GM10266 (cell line): ENCODE measurements around the gene MRPL46.

Experiments
- DNase-seq: peaks from one replicate; pipeline ENCODE4 v3.0.0; 2012; ENCODE audit errors: extremely low spot score
- TF ChIP-seq, protein P1 (sequence below): IDR thresholded peaks from 2 replicates; pipeline ENCODE4 v1.5.1; 2012; ENCODE audit warnings: mild to moderate bottlenecking, low read depth; ENCODE audit not compliant: control insufficient read depth, insufficient read depth; ENCODE audit errors: missing control alignments

The MRPL46 gene

DNA sequence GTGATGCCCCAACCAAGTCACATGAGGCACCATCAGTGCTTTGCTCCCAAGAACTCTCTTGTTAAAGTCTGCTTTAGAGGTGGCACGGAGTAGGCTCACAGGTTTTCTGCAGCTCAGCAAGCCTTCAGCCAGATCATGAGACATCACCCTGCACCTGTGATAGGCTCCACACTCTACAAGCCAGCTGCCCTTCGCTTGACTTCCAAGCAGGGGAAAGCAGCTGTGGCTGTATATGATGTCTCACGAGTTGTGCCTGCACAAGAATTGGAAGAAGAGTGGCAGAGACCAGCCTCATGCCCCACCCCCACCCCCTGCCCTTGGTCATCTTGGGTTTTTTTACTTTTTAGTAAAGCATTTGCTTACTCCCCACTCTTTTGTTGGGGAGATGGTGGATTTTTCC lies 22.8 kb upstream of the MRPL46 start:
- DNase-seq, result no peak

DNA sequence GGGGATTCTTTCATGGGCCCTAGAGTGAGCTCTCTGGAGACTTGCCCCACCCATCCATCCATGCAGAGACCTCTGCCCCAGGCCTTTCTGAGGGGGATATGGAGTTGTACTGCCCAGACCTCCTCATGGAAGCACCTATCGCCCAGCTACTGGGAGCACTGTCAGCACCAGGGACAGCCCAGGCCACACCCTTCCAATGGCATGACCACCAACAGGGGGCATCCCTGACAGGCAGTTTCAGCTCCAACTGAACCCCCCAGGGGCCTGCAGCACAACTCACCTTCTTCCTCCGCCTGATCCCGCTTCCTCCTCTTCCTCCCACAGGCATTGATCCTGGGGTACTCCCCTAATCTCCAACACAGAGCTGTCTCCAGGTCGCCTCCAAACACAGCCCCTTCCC lies 22.1 kb upstream of the MRPL46 start:
- TF ChIP-seq, protein P1, sequence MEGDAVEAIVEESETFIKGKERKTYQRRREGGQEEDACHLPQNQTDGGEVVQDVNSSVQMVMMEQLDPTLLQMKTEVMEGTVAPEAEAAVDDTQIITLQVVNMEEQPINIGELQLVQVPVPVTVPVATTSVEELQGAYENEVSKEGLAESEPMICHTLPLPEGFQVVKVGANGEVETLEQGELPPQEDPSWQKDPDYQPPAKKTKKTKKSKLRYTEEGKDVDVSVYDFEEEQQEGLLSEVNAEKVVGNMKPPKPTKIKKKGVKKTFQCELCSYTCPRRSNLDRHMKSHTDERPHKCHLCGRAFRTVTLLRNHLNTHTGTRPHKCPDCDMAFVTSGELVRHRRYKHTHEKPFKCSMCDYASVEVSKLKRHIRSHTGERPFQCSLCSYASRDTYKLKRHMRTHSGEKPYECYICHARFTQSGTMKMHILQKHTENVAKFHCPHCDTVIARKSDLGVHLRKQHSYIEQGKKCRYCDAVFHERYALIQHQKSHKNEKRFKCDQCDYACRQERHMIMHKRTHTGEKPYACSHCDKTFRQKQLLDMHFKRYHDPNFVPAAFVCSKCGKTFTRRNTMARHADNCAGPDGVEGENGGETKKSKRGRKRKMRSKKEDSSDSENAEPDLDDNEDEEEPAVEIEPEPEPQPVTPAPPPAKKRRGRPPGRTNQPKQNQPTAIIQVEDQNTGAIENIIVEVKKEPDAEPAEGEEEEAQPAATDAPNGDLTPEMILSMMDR, result no peak
- no peak for DNase-seq

More for the DNA sequence above, 22.8 kb upstream of the MRPL46 start:
- TF ChIP-seq, protein P1, result no peak

DNA sequence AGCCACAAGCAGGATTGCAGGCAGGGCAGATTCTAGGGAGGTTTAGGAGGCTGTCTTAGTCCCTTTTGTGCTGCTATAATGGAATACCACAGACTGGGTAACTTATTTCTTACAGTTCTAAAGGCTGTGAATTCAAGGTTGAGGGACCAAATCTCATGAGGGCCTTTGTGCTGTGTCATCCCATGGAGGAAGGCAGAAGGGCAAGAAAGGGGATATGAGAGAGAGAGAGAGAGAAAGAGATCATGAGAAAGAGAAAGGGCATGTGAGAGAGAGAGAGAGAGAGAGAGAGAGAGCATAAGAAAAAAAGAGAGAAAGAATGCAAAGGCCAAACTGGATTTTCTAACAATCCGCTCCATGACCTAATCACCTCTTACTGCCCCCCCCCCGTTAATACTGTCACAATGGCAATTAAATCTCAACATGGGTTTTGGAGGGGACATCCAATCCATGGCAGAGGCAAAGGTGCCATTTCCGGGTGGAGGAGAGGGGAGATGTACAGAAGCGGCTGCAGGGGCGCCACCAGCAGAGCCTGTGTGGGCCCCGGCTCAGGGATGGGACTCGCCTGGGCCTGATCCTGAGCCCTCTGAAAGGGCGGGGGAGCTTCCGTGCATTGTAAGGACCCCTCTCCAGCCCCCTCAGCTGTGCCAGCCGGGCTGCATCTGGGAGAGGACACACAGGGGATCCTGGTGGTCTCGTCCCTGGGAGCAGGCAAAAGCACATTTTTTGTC lies 20.8 kb upstream of the MRPL46 start:
- TF ChIP-seq, protein P1, result no peak
- DNase-seq, result no peak

DNA sequence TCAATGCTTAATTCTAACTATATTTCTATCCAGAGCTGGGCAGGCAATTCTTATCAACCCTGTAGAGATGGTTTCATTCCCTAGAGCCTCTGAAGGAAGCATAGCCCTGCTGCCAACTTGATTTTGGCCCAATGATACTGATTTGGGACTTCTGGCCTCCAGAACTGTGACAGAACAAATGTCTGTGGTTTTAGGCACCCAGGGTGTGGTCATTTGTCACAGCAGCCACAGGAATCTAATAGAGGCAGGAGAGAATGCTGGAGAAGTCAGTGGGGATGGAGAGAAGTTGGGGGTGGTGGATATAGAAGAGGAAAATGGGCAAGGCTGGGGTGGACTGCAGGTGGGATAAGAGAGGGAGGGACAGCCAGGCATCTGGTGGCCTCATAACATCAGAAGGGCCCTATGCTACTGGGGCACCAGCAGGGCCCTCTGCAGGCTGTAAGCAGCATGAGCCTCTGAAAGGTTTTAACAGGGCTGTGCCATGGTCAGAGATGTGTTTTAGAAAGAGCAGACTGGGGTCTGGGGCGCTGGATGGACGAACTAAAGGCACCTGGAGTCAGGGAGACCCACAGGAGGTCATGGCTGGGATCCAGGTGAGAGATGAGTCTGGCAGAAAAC lies 20.1 kb upstream of the MRPL46 start:
- DNase-seq, result no peak
- TF ChIP-seq, protein P1, result no peak

DNA sequence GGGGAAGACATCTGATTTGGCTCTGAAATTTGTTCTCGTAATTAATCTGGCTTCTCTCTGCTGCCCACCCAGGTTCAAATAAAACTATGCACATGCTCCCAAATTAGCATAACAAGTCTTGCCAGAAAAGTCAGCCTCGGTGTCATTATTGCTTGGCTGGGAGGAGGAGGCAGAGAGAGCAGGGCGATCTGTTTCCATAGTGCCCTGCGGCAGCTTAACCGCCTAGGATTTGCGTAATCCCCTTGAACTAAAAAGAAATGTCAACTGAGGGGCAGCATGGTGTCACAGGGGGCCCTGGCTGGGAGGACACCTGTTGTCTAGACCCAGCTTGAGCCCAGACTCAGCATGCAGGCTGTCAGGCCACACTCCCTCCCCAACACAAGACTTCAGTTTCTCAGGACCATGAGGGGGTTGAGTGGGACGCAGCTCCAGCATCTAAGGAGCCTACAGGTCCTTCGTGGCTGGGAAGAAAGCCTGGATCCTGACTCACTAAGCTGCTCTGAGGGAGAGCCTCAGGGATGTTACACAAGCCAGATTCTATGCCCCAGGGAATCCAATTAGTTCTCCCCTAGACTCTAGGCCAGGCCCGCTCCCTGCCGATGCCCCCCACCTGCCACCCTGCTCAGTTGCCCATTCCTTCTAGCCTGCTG lies 17.6 kb upstream of the MRPL46 start:
- TF ChIP-seq, protein P1, result no peak
- no peak for DNase-seq

DNA sequence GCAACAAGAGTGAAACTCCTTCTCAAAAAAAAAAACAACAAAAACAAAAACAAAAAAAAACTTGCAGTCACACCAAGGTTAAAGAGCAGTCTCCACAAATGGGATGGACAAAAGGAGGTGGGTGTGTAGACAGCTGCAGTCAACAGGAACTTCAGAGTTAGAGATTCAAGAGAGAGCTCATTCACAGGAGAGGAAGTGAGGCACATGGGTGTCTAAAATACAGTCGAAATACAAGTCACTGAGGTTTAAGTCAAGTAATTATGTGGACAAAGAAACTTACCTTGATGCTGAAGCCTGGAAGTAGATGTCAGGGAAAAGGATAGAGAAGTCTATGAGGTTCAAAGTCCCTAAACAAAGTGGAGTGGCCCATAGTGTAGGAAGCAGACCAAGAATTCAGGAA lies 15.1 kb upstream of the MRPL46 start:
- TF ChIP-seq, protein P1, result no peak
- no peak for DNase-seq

DNA sequence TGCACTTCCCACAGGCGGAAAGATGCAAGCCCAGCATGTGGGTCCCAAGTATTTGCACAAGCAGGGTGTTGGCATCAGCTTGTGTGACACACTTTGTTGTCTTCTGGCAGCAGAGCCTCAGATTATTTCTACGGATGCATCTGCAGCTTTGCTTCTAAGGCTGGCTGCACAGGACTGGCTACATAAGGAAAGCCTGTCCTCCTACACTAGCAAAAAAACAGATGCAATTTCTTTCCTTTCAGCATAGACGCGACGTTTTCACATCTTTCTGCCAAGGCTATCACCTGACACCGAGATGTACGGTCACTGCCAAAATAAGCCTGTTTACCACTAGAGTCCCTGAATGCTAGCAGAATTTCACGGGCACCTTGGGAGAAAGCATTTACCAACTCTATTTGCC lies 13.8 kb upstream of the MRPL46 start:
- no peak for DNase-seq
- TF ChIP-seq, protein P1, result no peak
